Measurements from ENCODE around the gene FADS1.

The FADS1 gene

DNA sequence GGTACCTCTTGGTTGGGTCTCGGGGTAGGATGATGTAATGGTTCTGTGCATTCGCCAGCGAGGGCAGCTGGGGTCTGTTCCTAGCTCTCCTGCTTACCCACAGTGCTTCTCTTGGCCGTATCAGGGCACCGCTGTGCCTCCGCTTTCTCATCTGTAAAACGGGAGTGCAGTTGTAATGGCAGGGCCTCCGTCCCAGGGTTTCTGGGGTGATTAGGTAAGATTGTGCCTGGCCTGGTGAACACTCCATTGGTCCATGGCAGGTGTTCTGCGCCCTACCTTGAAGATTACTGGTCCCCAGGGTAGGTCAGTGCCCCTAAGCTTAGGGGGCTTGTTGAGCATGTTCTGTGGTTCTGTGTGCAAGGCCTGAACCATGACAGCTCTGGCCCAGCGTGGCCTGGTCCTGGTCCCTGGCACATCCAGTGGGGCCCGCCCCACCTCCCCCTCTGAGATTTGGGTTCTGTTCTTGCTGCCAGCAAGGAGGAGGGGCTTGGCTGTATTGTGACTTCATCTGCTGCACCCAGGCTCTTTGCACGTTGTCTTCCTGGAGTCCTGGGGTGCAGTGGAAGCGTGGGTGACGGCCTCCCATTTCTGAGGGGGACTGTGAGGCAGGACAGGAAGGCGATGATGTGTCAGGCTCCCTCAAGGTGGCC is 59.5 kb downstream of the FADS1 start:
- TF ChIP-seq, protein P1, sequence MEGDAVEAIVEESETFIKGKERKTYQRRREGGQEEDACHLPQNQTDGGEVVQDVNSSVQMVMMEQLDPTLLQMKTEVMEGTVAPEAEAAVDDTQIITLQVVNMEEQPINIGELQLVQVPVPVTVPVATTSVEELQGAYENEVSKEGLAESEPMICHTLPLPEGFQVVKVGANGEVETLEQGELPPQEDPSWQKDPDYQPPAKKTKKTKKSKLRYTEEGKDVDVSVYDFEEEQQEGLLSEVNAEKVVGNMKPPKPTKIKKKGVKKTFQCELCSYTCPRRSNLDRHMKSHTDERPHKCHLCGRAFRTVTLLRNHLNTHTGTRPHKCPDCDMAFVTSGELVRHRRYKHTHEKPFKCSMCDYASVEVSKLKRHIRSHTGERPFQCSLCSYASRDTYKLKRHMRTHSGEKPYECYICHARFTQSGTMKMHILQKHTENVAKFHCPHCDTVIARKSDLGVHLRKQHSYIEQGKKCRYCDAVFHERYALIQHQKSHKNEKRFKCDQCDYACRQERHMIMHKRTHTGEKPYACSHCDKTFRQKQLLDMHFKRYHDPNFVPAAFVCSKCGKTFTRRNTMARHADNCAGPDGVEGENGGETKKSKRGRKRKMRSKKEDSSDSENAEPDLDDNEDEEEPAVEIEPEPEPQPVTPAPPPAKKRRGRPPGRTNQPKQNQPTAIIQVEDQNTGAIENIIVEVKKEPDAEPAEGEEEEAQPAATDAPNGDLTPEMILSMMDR (conservative IDR thresholded peaks at IDR 0.05; ENCODE audit: low read depth, low read length) = no peak
- DNase-seq (ENCODE audit: low read depth) = no peak
- no peak overlapping the region for H3K4me3 ChIP-seq (ENCODE audit: low read depth, low read length)

DNA sequence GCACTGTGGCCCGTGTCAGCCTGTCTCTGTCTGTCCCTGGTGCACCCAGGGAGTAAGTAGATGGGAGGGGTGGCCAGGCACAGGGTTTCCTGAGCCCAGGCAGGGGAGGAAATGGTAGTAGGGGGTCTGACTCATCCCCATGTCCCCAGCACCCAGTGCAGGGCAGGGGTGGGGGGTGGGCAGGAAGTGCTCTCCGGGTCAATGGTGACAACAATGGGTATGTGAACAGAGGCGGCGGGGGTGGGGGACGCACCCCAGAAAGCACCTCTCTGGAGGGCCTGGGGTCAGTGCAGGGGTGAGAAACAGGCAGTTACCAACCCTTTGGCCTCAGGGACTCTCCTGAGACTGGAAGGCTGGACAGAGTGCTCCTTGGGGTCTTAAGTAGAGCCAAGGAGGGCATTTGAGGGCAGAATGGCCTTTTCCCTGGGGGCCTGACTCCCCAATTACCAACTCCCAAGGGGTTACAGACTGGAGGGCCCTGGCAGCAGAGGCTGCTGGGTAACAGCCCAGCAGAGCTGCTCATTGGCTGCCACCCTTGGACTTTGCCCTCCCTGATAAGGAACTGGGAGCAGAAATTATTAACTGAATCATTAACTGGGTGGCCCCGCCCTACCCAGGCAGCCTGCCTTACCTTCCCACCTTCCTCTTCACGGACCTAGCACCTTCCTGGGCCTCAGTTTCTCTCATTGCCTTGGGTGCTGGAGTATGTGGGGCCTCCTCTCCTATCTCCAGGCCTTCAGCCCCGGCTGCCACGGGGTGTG is 60.2 kb downstream of the FADS1 start:
- no peak overlapping the region for H3K4me3 ChIP-seq (ENCODE audit: low read depth, low read length)
- DNase-seq (ENCODE audit: low read depth) = peak; percentile 64

DNA sequence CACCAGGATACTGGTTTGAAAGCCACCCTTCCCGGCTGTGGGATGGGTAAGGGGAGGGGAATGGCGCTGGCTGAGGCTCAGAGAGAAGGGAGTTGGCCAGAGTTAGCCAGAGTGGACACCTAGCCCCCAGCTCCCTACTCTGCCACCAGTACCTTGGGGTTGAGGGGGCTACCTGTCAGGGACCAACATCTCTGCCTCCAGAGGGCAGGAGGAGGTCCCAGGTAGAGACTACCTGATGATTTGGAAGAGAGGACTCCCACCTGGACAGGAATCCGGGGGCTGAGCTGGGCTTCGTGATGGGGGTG is 60.7 kb downstream of the FADS1 start:
- TF ChIP-seq, protein P1 (conservative IDR thresholded peaks at IDR 0.05; ENCODE audit: low read depth, low read length) = no peak
- no peak overlapping the region for H3K4me3 ChIP-seq (ENCODE audit: low read depth, low read length)
- DNase-seq (ENCODE audit: low read depth) = no peak

More for the DNA sequence above, 60.2 kb downstream of the FADS1 start:
- TF ChIP-seq, protein P1 (conservative IDR thresholded peaks at IDR 0.05; ENCODE audit: low read depth, low read length) = no peak

DNA sequence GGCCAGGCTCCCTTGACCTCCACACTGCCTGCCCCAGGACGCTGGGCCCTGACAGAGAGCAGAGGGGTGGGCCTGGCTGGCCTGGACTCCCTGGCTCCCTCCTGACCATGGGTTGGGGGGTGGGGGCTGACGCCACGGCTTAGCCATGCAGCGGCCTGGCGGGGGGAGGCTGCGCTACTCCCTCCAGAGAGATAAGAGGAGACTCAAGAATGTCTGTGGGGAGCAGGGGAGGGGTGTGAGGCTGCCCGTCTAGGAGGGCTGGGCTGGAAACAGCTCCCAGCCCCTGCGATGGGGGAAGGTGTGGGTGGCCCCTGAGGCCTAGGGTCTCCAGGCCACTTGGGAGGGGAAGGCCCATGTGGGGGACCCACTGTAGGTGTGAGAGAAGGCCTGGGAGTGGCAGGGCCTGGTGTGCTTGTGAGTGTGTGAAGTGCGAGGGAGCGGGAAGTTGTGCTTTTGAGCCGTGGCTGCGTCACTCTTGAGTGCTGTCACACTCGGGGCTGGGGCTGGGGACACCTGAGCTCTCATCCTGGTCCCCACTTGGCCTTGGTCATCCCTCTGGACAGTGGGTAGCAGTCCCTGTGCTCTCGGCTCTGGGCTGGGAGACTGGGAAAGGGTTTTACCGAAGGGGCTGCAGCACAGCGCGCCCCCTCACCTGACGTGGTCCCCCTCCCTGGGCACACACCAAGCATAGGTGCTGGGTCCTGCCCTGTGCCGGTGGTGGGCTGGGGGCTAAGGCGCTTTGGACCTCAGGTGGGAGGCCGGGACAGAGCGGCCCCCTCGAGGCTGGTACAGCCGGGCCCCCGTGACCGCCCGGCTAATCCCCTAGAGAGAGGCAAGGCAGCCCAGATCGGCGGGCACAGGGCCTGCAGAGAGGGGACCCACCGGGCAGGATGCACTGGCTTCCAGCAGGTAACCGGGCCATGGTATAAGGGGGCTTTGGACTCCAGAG is 62.0 kb downstream of the FADS1 start:
- peak overlapping the region; percentile 73 for H3K4me3 ChIP-seq (ENCODE audit: low read depth, low read length)
- TF ChIP-seq, protein P1 (conservative IDR thresholded peaks at IDR 0.05; ENCODE audit: low read depth, low read length) = no peak
- peak; percentile 88 for DNase-seq (ENCODE audit: low read depth)

DNA sequence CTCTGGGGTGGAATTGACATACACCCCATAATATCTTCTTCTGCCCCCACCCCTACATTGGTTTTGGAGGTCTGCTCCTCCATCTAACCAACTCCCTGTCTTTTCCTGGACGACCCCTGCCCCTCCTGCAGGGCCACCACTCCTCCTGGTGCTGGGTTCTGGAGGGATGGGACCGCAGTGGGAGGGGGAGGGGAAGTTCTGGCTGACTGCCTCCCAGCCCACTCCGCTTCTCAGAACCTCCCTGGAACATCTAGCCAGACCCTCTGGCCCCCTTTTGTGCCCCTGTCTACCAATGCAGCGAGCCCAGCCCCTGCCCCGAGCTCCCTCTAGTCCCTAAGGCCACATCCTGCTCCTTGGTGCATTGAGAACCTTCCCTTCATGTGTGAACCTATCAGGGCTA is 63.1 kb downstream of the FADS1 start:
- peak overlapping the region; percentile 73 for H3K4me3 ChIP-seq (ENCODE audit: low read depth, low read length)
- TF ChIP-seq, protein P1 (conservative IDR thresholded peaks at IDR 0.05; ENCODE audit: low read depth, low read length) = no peak
- DNase-seq (ENCODE audit: low read depth) = no peak

DNA sequence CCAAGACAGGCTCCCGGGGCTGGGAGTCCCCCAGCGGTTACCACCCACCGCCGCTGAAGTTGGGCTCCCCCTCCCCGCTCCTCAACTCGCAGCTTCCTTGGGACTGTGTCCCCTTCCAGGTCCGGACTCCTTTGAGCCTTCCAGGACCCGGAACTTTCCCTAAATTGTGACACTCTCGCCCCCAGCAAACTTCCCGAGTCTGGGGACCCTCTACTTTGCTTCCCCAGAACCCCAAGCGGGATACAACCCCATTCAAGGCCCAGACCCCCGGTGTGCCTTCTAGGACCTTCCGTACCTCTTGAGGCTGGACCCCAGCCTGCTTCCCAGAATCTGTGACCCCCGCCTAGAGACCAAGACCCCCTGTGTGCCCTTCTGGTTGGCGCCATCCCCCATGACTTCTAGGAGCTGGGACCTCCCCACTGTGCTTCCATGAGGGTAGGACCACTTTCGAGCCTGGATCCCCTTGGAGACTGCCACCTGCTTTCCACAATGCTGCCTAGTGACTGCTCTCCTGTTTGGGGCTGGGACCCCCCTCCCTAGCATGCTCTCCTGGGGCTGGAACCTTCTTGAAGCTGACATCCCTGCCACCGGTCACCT is 63.8 kb downstream of the FADS1 start:
- H3K4me3 ChIP-seq (ENCODE audit: low read depth, low read length) = peak overlapping the region; percentile 73
- TF ChIP-seq, protein P1 (conservative IDR thresholded peaks at IDR 0.05; ENCODE audit: low read depth, low read length) = peak; percentile 9
- no peak for DNase-seq (ENCODE audit: low read depth)

Data from choroid plexus epithelial cell (primary cell).